Activated CD8-positive, alpha-beta T cell treated with anti-CD3 and anti-CD28 coated beads for 36 hours (primary cell): ENCODE measurements around the gene PFKFB3. TPM values are rescaled to one million over a fixed set of nuclear protein-coding genes. Genes with fewer than 3 reads are reported as not detected.
"Not testable (repeated sequence)": the region's sequence is repeated elsewhere in the genome, so short reads cannot be mapped to it uniquely, and the experiment has no call there.

Experiments used
- ATAC-seq: fragments of 200-7000 bp; cut with Tn5 transposase; one replicate; pipeline ENCODE4 v1.10.0; 2021; ENCODE audit warnings: mild to moderate bottlenecking, moderate library complexity
- CTCF ChIA-PET: fragments of 350-600 bp; sonication (Branson Sonifier 250); formaldehyde crosslinking; loops from one replicate; lab custom pipeline; 2021; ENCODE audit warnings: antibody characterized with exemption; lab: Charles Lee
- POLR2A ChIA-PET: fragments of 350-600 bp; sonication (Branson Sonifier 250); formaldehyde crosslinking; loops from one replicate; lab custom pipeline; 2021; ENCODE audit warnings: antibody characterized with exemption; lab: Charles Lee
- DNase-seq: peaks from one replicate; pipeline ENCODE4 v3.0.0-alpha.2; 2020
- H3K27ac Mint-ChIP-seq: one replicate; pipeline ENCODE4 v1.8.0; 2021; ENCODE audit warnings: mild to moderate bottlenecking, mixed read lengths
- H3K27me3 Mint-ChIP-seq: one replicate; pipeline ENCODE4 v1.8.0; 2021; ENCODE audit warnings: mixed read lengths
- H3K36me3 Mint-ChIP-seq: one replicate; pipeline ENCODE4 v1.8.0; 2021; ENCODE audit warnings: low read depth, mixed read lengths
- H3K4me1 Mint-ChIP-seq: one replicate; pipeline ENCODE4 v1.8.0; 2021; ENCODE audit warnings: low read depth, mixed read lengths
- H3K4me3 Mint-ChIP-seq: one replicate; pipeline ENCODE4 v1.8.0; 2021; ENCODE audit warnings: mild to moderate bottlenecking, moderate library complexity, mixed read lengths
- H3K9me3 Mint-ChIP-seq: one replicate; pipeline ENCODE4 v1.8.0; 2021; ENCODE audit warnings: mixed read lengths
- CTCF ChIP-seq: fragments of 200-600 bp; IDR thresholded peaks from one replicate; pipeline ENCODE4 v1.8.0; 2022; ENCODE audit warnings: antibody characterized with exemption, mild to moderate bottlenecking
- intact Hi-C: fragments of 100-400 bp; cut with micrococcal nuclease; formaldehyde crosslinking; loops from one replicate; pipeline ENCODE4 v1.10.0; 2022
- total RNA-seq, 2 experiments: library from RNA; stranded (reverse); gene quantifications; one replicate each; pipeline ENCODE4 v1.2.3, GENCODE V29; 2021

Gene PFKFB3
- total RNA-seq, 2 experiments from 2014 or later, result 107 to 117 TPM

- no peak for TF ChIP-seq CTCF
- ChIA-PET CTCF (interaction anchor here (0.6 to 2.6 kb wide), 7 partner anchors 9 to 423 kb away, joined by 3 to 17 read pairs (median 3); partner anchors contain the start of gene PFKFB3), POLR2A (interaction anchor here (0.9 kb wide), 1 partner anchor 13 kb away, joined by 3 read pairs; no protein-coding TSS in a partner anchor)
- Mint-ChIP-seq H3K27me3 (no peaks in the 10 kb centered on the region), H3K9me3 (no peaks in the 10 kb centered on the region), H3K27ac (no peak overlapping the region), H3K36me3 (peaks cover 9% of the 10 kb centered on the region), H3K4me1 (peaks cover 5% of the 10 kb centered on the region), H3K4me3 (no peak overlapping the region)
- intact Hi-C loops, result no loop called here
- ATAC-seq, result no peak
- no peak for DNase-seq
Measured at GRCh38 chr10:6244510-6244909, 41.8 kb downstream of the PFKFB3 start.

- H3K27me3 Mint-ChIP-seq, result no peaks in the 10 kb centered on the region
- ATAC-seq (no peak), DNase-seq (no peak)
- intact Hi-C loops, result no loop called here
- H3K4me1 Mint-ChIP-seq, result no peaks in the 10 kb centered on the region
- no peak for TF ChIP-seq CTCF
- H3K27ac Mint-ChIP-seq, result no peak overlapping the region
- no peaks in the 10 kb centered on the region for H3K9me3 Mint-ChIP-seq
- CTCF ChIA-PET, result no interaction called here
- peaks cover 1% of the 10 kb centered on the region for H3K36me3 Mint-ChIP-seq
- POLR2A ChIA-PET, result no interaction called here
- H3K4me3 Mint-ChIP-seq, result no peak overlapping the region
Measured at GRCh38 chr10:6247041-6247712, 44.4 kb downstream of the PFKFB3 start.

- ATAC-seq, DNase-seq, H3K4me1 Mint-ChIP-seq, H3K27ac Mint-ChIP-seq, H3K27me3 Mint-ChIP-seq, CTCF ChIA-PET, intact Hi-C loops, H3K9me3 Mint-ChIP-seq, H3K4me3 Mint-ChIP-seq, H3K36me3 Mint-ChIP-seq, POLR2A ChIA-PET: not testable (repeated sequence)
Measured at GRCh38 chr10:6248908-6249307, 46.2 kb downstream of the PFKFB3 start.

- Mint-ChIP-seq H3K4me1 (peaks cover 5% of the 10 kb centered on the region), H3K4me3 (no peak overlapping the region), H3K9me3 (no peaks in the 10 kb centered on the region), H3K27me3 (no peaks in the 10 kb centered on the region), H3K27ac (no peak overlapping the region), H3K36me3 (peaks cover 4% of the 10 kb centered on the region)
- CTCF ChIA-PET, result no interaction called here
- POLR2A ChIA-PET, result no interaction called here
- ATAC-seq (no peak), DNase-seq (no peak)
- intact Hi-C loops, result no loop called here
- TF ChIP-seq CTCF, result no peak
Measured at GRCh38 chr10:6249698-6250097, 47.0 kb downstream of the PFKFB3 start.

- DNase-seq (no peak), ATAC-seq (no peak)
- no peaks in the 10 kb centered on the region for H3K27me3 Mint-ChIP-seq
- ChIA-PET POLR2A (no interaction called here), CTCF (no interaction called here)
- no peak overlapping the region for H3K4me3 Mint-ChIP-seq
- H3K9me3 Mint-ChIP-seq, result no peaks in the 10 kb centered on the region
- peaks cover 4% of the 10 kb centered on the region for H3K36me3 Mint-ChIP-seq
- no peak overlapping the region for H3K27ac Mint-ChIP-seq
- TF ChIP-seq CTCF, result no peak
- intact Hi-C loops, result no loop called here
- H3K4me1 Mint-ChIP-seq, result peaks cover 5% of the 10 kb centered on the region
Measured at GRCh38 chr10:6250745-6251144, 48.0 kb downstream of the PFKFB3 start.
